Cardiac muscle cell (in vitro differentiated cells and primary cell): ENCODE data around the gene DUSP11. TPM values are rescaled to one million over a fixed set of nuclear protein-coding genes. Genes with fewer than 3 reads are reported as not detected.
"Not testable (repeated sequence)": the region's sequence is repeated elsewhere in the genome, so short reads cannot be mapped to it uniquely, and the experiment has no call there.

Experiments
- DNase-seq, 2 donors: peaks; one replicate each; pipeline versions ENCODE4 v3.0.0 to v3.0.0-alpha.2; 2010 to 2017; ENCODE audit warnings: low read depth in 1 of 2, low spot score in 1 of 2
- H3K27ac ChIP-seq: fragments of 200-600 bp; sonication (generic); 2 replicates; pipeline ENCODE4 v1.5.1; 2016
- H3K27me3 ChIP-seq: fragments of 200-600 bp; sonication (generic); 2 replicates; pipeline ENCODE4 v1.6.0; 2016; ENCODE audit warnings: control low read depth
- H3K36me3 ChIP-seq: fragments of 200-600 bp; sonication (generic); 2 replicates; pipeline ENCODE4 v1.5.1; 2016; ENCODE audit warnings: control low read depth
- H3K4me1 ChIP-seq: fragments of 200-600 bp; sonication (generic); 2 replicates; pipeline ENCODE4 v1.8.1; 2017; ENCODE audit warnings: low read depth, mild to moderate bottlenecking, mixed run types
- H3K4me3 ChIP-seq: fragments of 200-600 bp; sonication (generic); 2 replicates; pipeline ENCODE4 v1.5.1; 2016; ENCODE audit warnings: mild to moderate bottlenecking
- H3K9me3 ChIP-seq: fragments of 200-600 bp; sonication (generic); 2 replicates; pipeline ENCODE4 v1.5.1; 2017; ENCODE audit warnings: low read depth, mild to moderate bottlenecking, control low read depth
- polyA plus RNA-seq: library from polyadenylated mRNA; unstranded; fragments of >200 nt; fragmentation: Nextera tagmentation; extraction: Ambion mirVana; gene quantifications from 2 replicates; pipeline ENCODE4 v1.2.1, GENCODE V29; 2016
- total RNA-seq: library from RNA; depleted of rRNA; stranded (reverse); fragments of >200 nt; gene quantifications from 2 replicates; pipeline ENCODE4 v1.2.3, GENCODE V29; 2016
- TF ChIP-seq, protein P1 (sequence below): IDR thresholded peaks from 2 replicates; pipeline ENCODE4 v1.5.1; 2012; ENCODE audit warnings: low read depth, mild to moderate bottlenecking, low read length

Gene DUSP11
- total and polyA plus RNA-seq, 2 experiments from 2014 or later, result 16.9 to 22.2 TPM

DNA sequence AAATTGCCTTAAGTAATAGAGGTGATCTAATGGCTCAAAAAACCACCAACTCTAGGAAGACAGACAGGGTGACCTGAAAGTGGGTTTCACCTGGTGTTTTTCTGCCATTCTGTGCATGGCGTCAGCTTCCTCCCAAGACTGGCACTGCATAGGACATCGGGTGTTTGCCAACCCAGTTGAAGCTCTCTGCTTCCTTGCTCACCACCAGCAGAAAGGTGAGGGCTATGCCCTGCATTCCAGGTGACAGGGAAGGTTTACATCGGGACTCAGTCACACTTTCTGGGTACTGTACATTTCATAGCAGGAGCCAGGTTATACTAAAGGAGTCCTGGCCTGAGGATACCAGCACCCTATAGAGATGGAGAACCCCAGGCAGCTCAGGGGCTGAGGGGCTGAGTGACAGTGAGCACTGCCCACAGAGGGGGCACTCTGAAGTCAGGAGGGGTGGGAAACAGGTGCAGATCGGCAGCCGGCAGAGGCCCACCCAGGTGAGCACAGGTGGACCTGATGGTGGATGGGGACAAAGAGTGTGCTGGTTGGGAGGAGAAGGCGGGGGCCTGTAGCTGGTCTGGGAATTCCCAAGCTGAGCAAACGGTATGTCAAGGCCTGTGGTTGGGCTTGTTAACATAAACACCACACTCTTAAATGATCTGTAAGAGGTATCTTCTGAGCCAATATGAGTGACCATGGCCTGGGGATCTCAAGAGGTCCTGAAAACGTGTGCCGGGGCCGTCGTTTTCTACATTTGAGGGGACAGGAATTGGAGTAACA is 60.9 kb downstream of the DUSP11 start:
- TF ChIP-seq, protein P1, sequence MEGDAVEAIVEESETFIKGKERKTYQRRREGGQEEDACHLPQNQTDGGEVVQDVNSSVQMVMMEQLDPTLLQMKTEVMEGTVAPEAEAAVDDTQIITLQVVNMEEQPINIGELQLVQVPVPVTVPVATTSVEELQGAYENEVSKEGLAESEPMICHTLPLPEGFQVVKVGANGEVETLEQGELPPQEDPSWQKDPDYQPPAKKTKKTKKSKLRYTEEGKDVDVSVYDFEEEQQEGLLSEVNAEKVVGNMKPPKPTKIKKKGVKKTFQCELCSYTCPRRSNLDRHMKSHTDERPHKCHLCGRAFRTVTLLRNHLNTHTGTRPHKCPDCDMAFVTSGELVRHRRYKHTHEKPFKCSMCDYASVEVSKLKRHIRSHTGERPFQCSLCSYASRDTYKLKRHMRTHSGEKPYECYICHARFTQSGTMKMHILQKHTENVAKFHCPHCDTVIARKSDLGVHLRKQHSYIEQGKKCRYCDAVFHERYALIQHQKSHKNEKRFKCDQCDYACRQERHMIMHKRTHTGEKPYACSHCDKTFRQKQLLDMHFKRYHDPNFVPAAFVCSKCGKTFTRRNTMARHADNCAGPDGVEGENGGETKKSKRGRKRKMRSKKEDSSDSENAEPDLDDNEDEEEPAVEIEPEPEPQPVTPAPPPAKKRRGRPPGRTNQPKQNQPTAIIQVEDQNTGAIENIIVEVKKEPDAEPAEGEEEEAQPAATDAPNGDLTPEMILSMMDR, result no peak
- no peak overlapping the region for H3K4me3 ChIP-seq
- no peaks in the 10 kb centered on the region for H3K4me1 ChIP-seq
- H3K27me3 ChIP-seq, result no peaks in the 10 kb centered on the region
- H3K27ac ChIP-seq, result no peak overlapping the region
- H3K36me3 ChIP-seq, result no peaks in the 10 kb centered on the region
- H3K9me3 ChIP-seq, result no peaks in the 10 kb centered on the region
- no peak for DNase-seq

DNA sequence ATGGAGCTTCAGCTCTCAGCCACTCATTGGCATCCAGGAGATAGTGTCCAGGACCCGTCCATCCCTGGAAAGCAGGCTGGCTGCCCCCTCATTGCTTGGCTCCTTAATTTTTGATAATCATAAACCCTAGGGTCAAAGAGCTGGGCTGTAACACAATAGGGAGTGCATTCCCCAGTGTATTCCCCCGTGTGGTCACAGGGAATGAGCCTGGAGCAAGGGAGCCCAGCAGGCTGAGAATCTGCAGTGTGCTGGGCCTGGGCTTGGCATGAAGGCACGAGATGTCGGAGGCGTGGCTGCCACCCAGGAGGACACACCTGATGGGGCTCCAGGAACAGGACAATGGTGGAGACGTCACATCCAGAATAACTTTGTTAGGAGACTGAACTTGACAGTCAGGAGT is 61.5 kb downstream of the DUSP11 start:
- TF ChIP-seq, protein P1, result no peak
- DNase-seq, result no peak
- H3K4me1 ChIP-seq, result no peaks in the 10 kb centered on the region
- H3K27ac ChIP-seq, result no peak overlapping the region
- no peak overlapping the region for H3K4me3 ChIP-seq
- H3K27me3 ChIP-seq, result no peaks in the 10 kb centered on the region
- no peaks in the 10 kb centered on the region for H3K36me3 ChIP-seq
- no peaks in the 10 kb centered on the region for H3K9me3 ChIP-seq

DNA sequence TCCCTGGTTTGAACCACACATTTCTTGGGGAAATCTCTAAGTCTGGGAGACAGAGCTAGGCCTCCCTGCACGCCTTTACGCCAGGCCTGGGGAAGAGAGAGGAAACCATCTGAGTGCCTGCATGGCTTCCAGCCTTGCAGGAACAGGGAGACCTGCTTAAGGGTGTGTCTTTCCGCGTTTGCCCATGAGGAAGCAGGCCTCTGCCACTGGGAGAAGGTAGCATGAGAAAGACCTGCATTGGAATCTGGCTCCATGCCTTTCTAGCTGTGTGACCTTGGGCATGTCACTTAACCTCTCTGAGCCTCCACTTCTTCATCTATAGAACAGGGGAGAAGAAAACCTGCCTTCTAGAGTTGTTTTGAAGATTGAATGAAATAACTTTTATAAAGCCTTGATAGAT is 62.2 kb downstream of the DUSP11 start:
- not testable (repeated sequence) for H3K4me3 ChIP-seq, DNase-seq, H3K4me1 ChIP-seq, H3K9me3 ChIP-seq, H3K27me3 ChIP-seq, H3K36me3 ChIP-seq, H3K27ac ChIP-seq

DNA sequence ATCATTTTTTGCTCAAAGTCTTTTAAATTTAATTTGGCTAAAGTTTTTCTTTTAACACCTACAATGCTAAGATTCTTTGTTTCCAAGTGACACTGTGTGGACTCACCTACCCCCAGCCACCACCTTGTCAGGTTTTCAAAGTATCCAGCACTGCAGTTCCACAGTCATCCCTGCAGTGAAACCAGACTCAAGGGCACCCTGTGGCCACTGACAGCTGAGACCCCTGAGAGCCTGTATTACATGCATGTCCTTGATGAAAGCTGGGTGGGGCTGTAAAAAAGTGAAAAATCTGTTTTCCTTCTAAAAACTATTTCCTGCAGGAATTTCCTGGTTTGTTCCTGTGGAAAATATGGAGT is 62.7 kb downstream of the DUSP11 start:
- no peak overlapping the region for H3K4me3 ChIP-seq
- no peak overlapping the region for H3K27ac ChIP-seq
- DNase-seq, result no peak
- no peaks in the 10 kb centered on the region for H3K4me1 ChIP-seq
- TF ChIP-seq, protein P1, result no peak
- H3K27me3 ChIP-seq, result no peaks in the 10 kb centered on the region
- H3K36me3 ChIP-seq, result no peaks in the 10 kb centered on the region
- H3K9me3 ChIP-seq, result no peaks in the 10 kb centered on the region

DNA sequence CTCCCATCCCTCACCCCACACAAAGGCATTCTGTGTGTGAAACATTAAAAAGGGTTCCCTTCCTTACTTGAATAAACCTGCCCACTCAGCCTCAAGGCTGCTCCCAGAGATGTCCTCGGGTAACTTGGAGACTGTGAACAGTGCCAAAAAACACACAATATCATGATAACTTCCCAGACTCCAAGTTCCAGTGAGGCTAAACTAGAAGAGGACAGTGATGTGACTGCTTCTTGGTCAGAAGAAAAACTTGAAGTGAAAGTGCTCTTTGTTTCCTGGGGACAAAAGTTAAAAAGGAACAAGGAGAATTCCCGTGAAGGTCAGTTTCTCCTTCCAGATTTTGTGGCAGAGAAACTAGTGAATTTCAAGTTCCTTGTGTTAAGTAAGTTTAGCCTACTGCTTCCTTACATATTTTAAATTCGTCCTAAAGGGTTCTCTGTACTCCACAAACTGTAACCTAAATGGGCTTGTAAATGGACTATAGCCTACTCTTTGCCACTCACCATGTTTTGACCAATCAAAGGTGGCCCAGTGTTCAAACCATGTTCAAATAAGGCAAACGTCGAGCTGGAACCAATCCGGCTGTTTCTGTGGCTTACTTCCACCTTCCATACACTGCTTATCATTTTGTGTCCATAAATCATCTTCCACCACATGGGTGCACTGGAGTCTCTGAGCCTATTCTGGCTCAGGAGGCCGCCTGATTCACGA is 63.2 kb downstream of the DUSP11 start:
- Histone ChIP-seq H3K9me3 (no peaks in the 10 kb centered on the region), H3K4me1 (no peaks in the 10 kb centered on the region), H3K27me3 (no peaks in the 10 kb centered on the region), H3K27ac (no peak overlapping the region), H3K4me3 (no peak overlapping the region), H3K36me3 (no peaks in the 10 kb centered on the region)
- TF ChIP-seq, protein P1, result no peak
- DNase-seq, result peak in 1 of 2 donors; percentile 94

DNA sequence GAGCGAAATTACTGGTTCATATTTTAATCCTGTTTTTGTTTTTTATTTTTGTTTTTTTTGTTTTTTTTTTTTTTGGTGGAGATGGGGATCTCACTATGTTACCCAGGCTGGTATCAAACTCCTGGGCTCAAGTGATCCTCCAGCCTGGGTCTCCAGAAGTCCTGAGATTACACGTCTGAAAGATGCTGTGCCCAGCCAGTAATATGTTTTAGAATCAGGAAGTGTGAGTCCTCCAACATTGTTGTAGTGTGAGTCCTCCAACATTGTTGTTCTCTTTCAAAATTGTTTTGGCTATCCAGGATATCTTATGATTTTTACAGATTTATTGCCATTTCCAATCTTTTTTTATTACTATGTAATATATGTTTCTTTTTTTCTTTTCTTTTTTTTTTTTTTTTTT is 65.8 kb downstream of the DUSP11 start:
- H3K9me3 ChIP-seq, result no peaks in the 10 kb centered on the region
- no peaks in the 10 kb centered on the region for H3K4me1 ChIP-seq
- DNase-seq, result no peak
- H3K27me3 ChIP-seq, result no peaks in the 10 kb centered on the region
- no peak overlapping the region for H3K4me3 ChIP-seq
- TF ChIP-seq, protein P1, result no peak
- H3K27ac ChIP-seq, result no peak overlapping the region
- no peaks in the 10 kb centered on the region for H3K36me3 ChIP-seq
